ENCODE measurements around the gene RAPGEF2. TPM values are rescaled to one million over a fixed set of nuclear protein-coding genes. Genes with fewer than 3 reads are reported as not detected.

RAPGEF2 gene
- total and polyA plus RNA-seq, 10 of the 15 experiments (the other 5 are each of a cell fraction or from before 2014, with no cell fraction given): 0.31 to 24.0 (median 2.9) TPM

- no peak for TF ChIP-seq ZBED1 (IDR thresholded peaks at IDR 0.05; ENCODE audit: borderline replicate concordance)
Observed at GRCh38 chr4:159188646-159189045, 85.8 kb downstream of the RAPGEF2 start (continued).

- ChIA-PET CTCF (interaction anchor here (0.8 to 4.2 kb wide), 6 partner anchors 8 to 337 kb away, joined by 3 to 22 read pairs (median 4); no protein-coding TSS in a partner anchor), POLR2A (no interaction called here), RAD21 (ENCODE audit: unreplicated experiment) (interaction anchor here (1.3 to 1.9 kb wide), 2 partner anchors 12 to 13 kb away, joined by 3 to 5 read pairs; no protein-coding TSS in a partner anchor), SMC1A (ENCODE audit: uncharacterized antibody, unreplicated experiment) (interaction anchor here (0.8 to 1.6 kb wide), 4 partner anchors 12 to 334 kb away, joined by 3 read pairs; no protein-coding TSS in a partner anchor)
- no peak overlapping the region for H3K4me3 ChIP-seq
- intact Hi-C loops (cut with micrococcal nuclease; ENCODE audit: unreplicated experiment) (no loop called here), in situ Hi-C loops (cut with MboI) (no loop called here)
- no TSS peak for BruUV-seq (replicated peaks)
- ATAC-seq: no peak
- no peak overlapping the region for H2AFZ ChIP-seq (ENCODE audit: control insufficient read depth, low read depth, low read length)
- H3K4me2 ChIP-seq (ENCODE audit: control insufficient read depth, insufficient read depth): no peak overlapping the region
- no peaks in the 10 kb centered on the region for H3K27me3 ChIP-seq (replicated peaks in 1 of 2; ENCODE audit: control insufficient read depth in 2 of 2, insufficient read depth in 2 of 2, low read length in 1 of 2)
- peaks cover 5% of the 10 kb centered on the region; the same call in 1 of the 2 replicates for H3K79me2 ChIP-seq (ENCODE audit: control insufficient read depth, insufficient read depth, low read length)
- WGBS (ENCODE audit: insufficient coverage, insufficient replicate concordance, low lambda C conversion rate, missing lambda C conversion rate): 44% methylated on average over 2 of the region's 2 CpGs
- no peak for DNase-seq (ENCODE audit: low read depth, low spot score)
- peaks cover 0 to 7% of the 10 kb centered on the region in 2 experiments; a peak in 2 of 4 replicates for H3K36me3 ChIP-seq (ENCODE audit: control insufficient read depth in 2 of 2, insufficient read depth in 2 of 2, low read length in 1 of 2)
- no peak overlapping the region for H3K27ac ChIP-seq (ENCODE audit: control insufficient read depth, insufficient read depth)
- H3K4me1 ChIP-seq (ENCODE audit: control insufficient read depth, insufficient read depth, low read length): no peaks in the 10 kb centered on the region
- H4K20me1 ChIP-seq (ENCODE audit: control insufficient read depth, insufficient read depth): no peaks in the 10 kb centered on the region
- H3K9ac ChIP-seq (ENCODE audit: control insufficient read depth, insufficient read depth, low read length): no peak overlapping the region
- FAIRE-seq: no peak
- no peak for TF ChIP-seq POU2F2 (IDR thresholded peaks at IDR 0.05; ENCODE audit: borderline replicate concordance, low read depth, low read length)
- no peak for TF ChIP-seq CEBPB (IDR thresholded peaks at IDR 0.05; ENCODE audit: borderline replicate concordance in 1 of 2, low read depth in 2 of 2, low read length in 2 of 2)
- TF ChIP-seq RELA (IDR thresholded peaks at IDR 0.05; ENCODE audit: borderline replicate concordance, partially characterized antibody): no peak
- TF ChIP-seq CREB1 (IDR thresholded peaks at IDR 0.05; ENCODE audit: low read depth): no peak
- peaks cover 2% of the 10 kb centered on the region for H3K9me3 ChIP-seq (replicated peaks; ENCODE audit: control insufficient read depth, insufficient read depth, low read length)
Observed at GRCh38 chr4:159190651-159191050, 87.8 kb downstream of the RAPGEF2 start.
